PC-3 (cell line): ENCODE measurements around the gene NEGR1. TPM values are rescaled to one million over a fixed set of nuclear protein-coding genes. Genes with fewer than 3 reads are reported as not detected.

Experiments
- ATAC-seq: fragments of 200-7000 bp; cut with Tn5 transposase; 2 replicates; pipeline ENCODE4 v1.9.1; 2020; ENCODE audit warnings: mild to moderate bottlenecking, moderate library complexity
- BruUV-seq: library from RNA; stranded (reverse); fragments of 400-500 nt; replicated peaks from 2 replicates; lab custom pipeline; 2021; lab: Mats Ljungman, UMichigan
- CTCF ChIA-PET: fragments of 300-600 bp; sonication (Branson Sonifier 250); formaldehyde crosslinking; loops from one replicate; lab custom pipeline; 2022; ENCODE audit warnings: antibody characterized with exemption; lab: Charles Lee
- POLR2A ChIA-PET: fragments of 300-600 bp; sonication (Branson Sonifier 250); formaldehyde crosslinking; loops from one replicate; lab custom pipeline; 2022; ENCODE audit warnings: antibody characterized with exemption; ENCODE audit not compliant: unreplicated experiment; lab: Charles Lee
- DNase-seq: peaks from one replicate; pipeline ENCODE4 v3.0.0-alpha.2; 2015
- H2AFZ ChIP-seq: fragments of 300-600 bp; sonication (generic); 2 replicates; pipeline ENCODE4 v1.6.0; 2016; ENCODE audit warnings: antibody characterized with exemption, low read length
- H3F3A ChIP-seq: fragments of 300-600 bp; sonication (generic); one replicate; pipeline ENCODE4 v1.6.0; 2017; ENCODE audit warnings: antibody characterized with exemption, low read length, control low read depth, mild to moderate bottlenecking; ENCODE audit not compliant: unreplicated experiment
- H3K27ac ChIP-seq: fragments of 300-600 bp; sonication (generic); 2 replicates; pipeline ENCODE4 v1.5.1; 2016; ENCODE audit warnings: mild to moderate bottlenecking, low read length
- H3K27me3 ChIP-seq: fragments of 300-600 bp; sonication (generic); 2 replicates; pipeline ENCODE4 v1.6.1; 2016; ENCODE audit warnings: low read length, mixed read lengths
- H3K36me3 ChIP-seq: fragments of 300-600 bp; sonication (generic); 2 replicates; pipeline ENCODE4 v1.6.1; 2016; ENCODE audit warnings: low read depth, mixed run types, low read length, mixed read lengths
- H3K4me1 ChIP-seq: fragments of 300-600 bp; sonication (generic); 2 replicates; pipeline ENCODE4 v1.5.1; 2016; ENCODE audit warnings: low read length; ENCODE audit not compliant: insufficient read depth
- H3K4me2 ChIP-seq: fragments of 300-600 bp; sonication (generic); 2 replicates; pipeline ENCODE4 v1.6.0; 2016; ENCODE audit warnings: low read length
- H3K4me3 ChIP-seq: fragments of 300-600 bp; sonication (generic); 2 replicates; pipeline ENCODE4 v1.5.1; 2016; ENCODE audit warnings: mild to moderate bottlenecking, low read length, mixed read lengths
- H3K79me2 ChIP-seq: fragments of 300-600 bp; sonication (generic); 2 replicates; pipeline ENCODE4 v1.6.1; 2017; ENCODE audit warnings: low read length, mixed read lengths
- H3K9ac ChIP-seq: fragments of 300-600 bp; sonication (generic); 2 replicates; pipeline ENCODE4 v1.6.0; 2016; ENCODE audit warnings: mild to moderate bottlenecking, low read length
- H3K9me2 ChIP-seq: fragments of 300-600 bp; sonication (generic); replicated peaks from 2 replicates; pipeline ENCODE4 v1.6.1; 2016; ENCODE audit warnings: mixed run types, low read length, mixed read lengths
- H3K9me3 ChIP-seq: fragments of 300-600 bp; sonication (generic); 2 replicates; pipeline ENCODE4 v1.6.1; 2016; ENCODE audit warnings: low read length, mixed read lengths
- H4K20me1 ChIP-seq: fragments of 300-600 bp; sonication (generic); 2 replicates; pipeline ENCODE4 v1.6.1; 2016; ENCODE audit warnings: low read length, mixed read lengths
- CTCF ChIP-seq: fragments of 300-600 bp; sonication (generic); conservative IDR thresholded peaks from 2 replicates; pipeline ENCODE4 v1.5.1; 2017; ENCODE audit warnings: antibody characterized with exemption, low read depth, mild to moderate bottlenecking, low read length
- EZH2 ChIP-seq: fragments of 300-600 bp; sonication (generic); IDR thresholded peaks from one replicate; pipeline ENCODE4 v1.6.1; 2017; ENCODE audit warnings: antibody characterized with exemption, mild to moderate bottlenecking, low read length; ENCODE audit not compliant: unreplicated experiment
- EZH2phosphoT487 ChIP-seq: fragments of 300-600 bp; sonication (generic); IDR thresholded peaks from 2 replicates; pipeline ENCODE4 v1.6.1; 2018; ENCODE audit warnings: mild to moderate bottlenecking, antibody characterized with exemption, low read length, borderline replicate concordance
- intact Hi-C: fragments of 100-400 bp; cut with micrococcal nuclease; formaldehyde crosslinking; loops from 2 replicates; pipeline ENCODE4 v1.9.0; 2023
- total RNA-seq: library from RNA; depleted of rRNA; stranded (reverse); fragments of >200 nt; gene quantifications from 2 replicates; pipeline ENCODE4 v1.2.3, GENCODE V29; 2014

NEGR1 gene
- total RNA-seq, 1 experiment from 2014 or later = 3.4 TPM

GRCh38 chr1:71625004-71625403 is 657.3 kb downstream of the NEGR1 start:
- ChIA-PET CTCF (no interaction called here), POLR2A (no interaction called here)
- BruUV-seq = no TSS peak
- Histone ChIP-seq H3K79me2 (no peaks in the 10 kb centered on the region), H3K9ac (no peak overlapping the region), H3K9me3 (no peaks in the 10 kb centered on the region), H3K4me2 (no peak overlapping the region), H3F3A (no peaks in the 10 kb centered on the region), H3K27me3 (no peaks in the 10 kb centered on the region), H3K4me1 (peaks cover 17% of the 10 kb centered on the region), H3K27ac (no peak overlapping the region), H3K4me3 (no peak overlapping the region), H2AFZ (no peak overlapping the region), H3K9me2 (no peaks in the 10 kb centered on the region), H4K20me1 (no peaks in the 10 kb centered on the region), H3K36me3 (no peaks in the 10 kb centered on the region)
- no peak for TF ChIP-seq CTCF
- TF ChIP-seq EZH2 = no peak
- no peak for TF ChIP-seq EZH2phosphoT487
- DNase-seq = no peak
- ATAC-seq = no peak
- intact Hi-C loops = no loop called here

GRCh38 chr1:71623888-71624287 is 658.5 kb downstream of the NEGR1 start:
- intact Hi-C loops = no loop called here
- CTCF ChIA-PET = no interaction called here

More at GRCh38 chr1:71623888-71624287, 658.5 kb downstream of the NEGR1 start:
- no peak for ATAC-seq
- Histone ChIP-seq H3F3A (no peaks in the 10 kb centered on the region), H3K9ac (no peak overlapping the region), H2AFZ (no peak overlapping the region), H3K27me3 (no peaks in the 10 kb centered on the region), H3K4me2 (no peak overlapping the region), H3K4me3 (no peak overlapping the region), H3K79me2 (no peaks in the 10 kb centered on the region), H3K9me3 (no peaks in the 10 kb centered on the region), H4K20me1 (no peaks in the 10 kb centered on the region), H3K9me2 (no peaks in the 10 kb centered on the region), H3K36me3 (no peaks in the 10 kb centered on the region), H3K27ac (no peak overlapping the region), H3K4me1 (peaks cover 17% of the 10 kb centered on the region)
- POLR2A ChIA-PET = no interaction called here
- no peak for DNase-seq
- TF ChIP-seq EZH2 (no peak), CTCF (no peak), EZH2phosphoT487 (no peak)
- no TSS peak for BruUV-seq
